H1 (cell line): Measurements from ENCODE around the gene SAMMSON. TPM values are rescaled to one million over a fixed set of nuclear protein-coding genes. Genes with fewer than 3 reads are reported as not detected.

Source experiments
- KDM4A ChIP-seq: IDR thresholded peaks from one replicate; pipeline ENCODE4 v1.7.1; 2012; ENCODE audit warnings: low read depth, mild to moderate bottlenecking, moderate library complexity, low read length, inconsistent platforms; ENCODE audit not compliant: severe bottlenecking
- RNF2 ChIP-seq: fragments of 200-900, 300-1000 bp; sonication (generic); IDR thresholded peaks from 2 replicates; pipeline ENCODE4 v1.7.1; 2016; ENCODE audit warnings: borderline replicate concordance, low read depth, mild to moderate bottlenecking, antibody characterized with exemption, low read length; ENCODE audit not compliant: poor library complexity, severe bottlenecking; ENCODE audit errors: missing control alignments
- SP1 ChIP-seq: IDR thresholded peaks from 2 replicates; pipeline ENCODE4 v1.6.1; 2011; ENCODE audit warnings: low read depth, low read length
- TBP ChIP-seq: IDR thresholded peaks from 2 replicates; pipeline ENCODE4 v1.6.1; 2011; ENCODE audit warnings: low read depth, low read length, improper control_type of control experiment
- polyA plus RNA-seq, 7 experiments: library from polyadenylated mRNA; depleted of rRNA in 3 of 7; stranded (reverse) in 5 of 7; unstranded in 2 of 7; fragments of >200 nt in 5 of 7; fragments of 200-250 nt in 2 of 7; gene quantifications; 1 replicate in 5 of 7; 2 replicates in 1 of 7; 4 replicates in 1 of 7; pipeline versions ENCODE4 v1.2.1 to v1.2.3, GENCODE V29; 2011 to 2013; ENCODE audit warnings: missing spikeins in 2 of 7, mixed read lengths in 2 of 7
- total RNA-seq: library from RNA; stranded (reverse); fragmentation: NEBNext Ultra II Directional; extraction: Animal tissue kit (Norgen Biotek cat#: 25700); gene quantifications from 2 replicates; pipeline ENCODE4 v1.2.1, GENCODE V29; 2021
- TF ChIP-seq, protein P1 (sequence below): IDR thresholded peaks from 2 replicates; pipeline ENCODE4 v1.6.1; 2012; ENCODE audit warnings: inconsistent platforms

The SAMMSON gene
- total and polyA plus RNA-seq, 2 of the 8 experiments (the other 6 are each of a cell fraction or from before 2014, with no cell fraction given): not detected

- TF ChIP-seq KDM4A (no peak), RNF2 (no peak), SP1 (no peak), TBP (no peak)
- TF ChIP-seq, protein P1, sequence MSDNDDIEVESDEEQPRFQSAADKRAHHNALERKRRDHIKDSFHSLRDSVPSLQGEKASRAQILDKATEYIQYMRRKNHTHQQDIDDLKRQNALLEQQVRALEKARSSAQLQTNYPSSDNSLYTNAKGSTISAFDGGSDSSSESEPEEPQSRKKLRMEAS: no peak
- TF ChIP-seq, all 59 proteins: peak for 0
Measured at GRCh38 chr3:70114431-70114830, 114.9 kb downstream of the SAMMSON start (continued).
